WTC11 (cell line): ENCODE data around the gene KIAA1671. TPM values are rescaled to one million over a fixed set of nuclear protein-coding genes. Genes with fewer than 3 reads are reported as not detected.

ENCODE experiments used
- ATAC-seq: fragments of 200-7000 bp; cut with Tn5 transposase; 2 replicates; pipeline ENCODE4 v1.10.0; 2021; ENCODE audit warnings: mild to moderate bottlenecking, moderate library complexity
- CTCF ChIA-PET: fragments of 300-600 bp; sonication (Branson Sonifier 250); formaldehyde crosslinking; loops from one replicate; lab custom pipeline; 2021; ENCODE audit warnings: antibody characterized with exemption; lab: Charles Lee
- POLR2A ChIA-PET: fragments of 350-600 bp; sonication (Branson Sonifier 250); formaldehyde crosslinking; loops from one replicate; lab custom pipeline; 2021; ENCODE audit warnings: antibody characterized with exemption; lab: Charles Lee
- DNase-seq: peaks from one replicate; pipeline ENCODE4 v3.0.0; 2021; ENCODE audit warnings: low spot score
- H3K27ac Mint-ChIP-seq: 2 replicates; pipeline ENCODE4 v1.8.0; 2021; ENCODE audit warnings: mixed read lengths
- H3K27me3 Mint-ChIP-seq: 2 replicates; pipeline ENCODE4 v1.8.0; 2021; ENCODE audit warnings: low read depth, mild to moderate bottlenecking, moderate library complexity, mixed read lengths
- H3K36me3 Mint-ChIP-seq: 2 replicates; pipeline ENCODE4 v1.8.0; 2021; ENCODE audit warnings: mixed read lengths
- H3K4me1 Mint-ChIP-seq: 2 replicates; pipeline ENCODE4 v1.8.0; 2022; ENCODE audit warnings: mixed read lengths
- H3K4me3 Mint-ChIP-seq: 2 replicates; pipeline ENCODE4 v1.8.0; 2021; ENCODE audit warnings: mild to moderate bottlenecking, moderate library complexity, mixed read lengths
- H3K9me3 Mint-ChIP-seq: 2 replicates; pipeline ENCODE4 v1.8.0; 2021; ENCODE audit warnings: mixed read lengths
- FOXP1 ChIP-seq: sonication (generic); formaldehyde crosslinking; IDR thresholded peaks from 2 replicates; pipeline ENCODE4 v1.8.0; 2022; ENCODE audit warnings: missing genetic modification reagents, mild to moderate bottlenecking, moderate library complexity, borderline replicate concordance
- GABPB1 ChIP-seq: sonication (generic); formaldehyde crosslinking; IDR thresholded peaks from 2 replicates; pipeline ENCODE4 v1.8.1; 2023; ENCODE audit warnings: mild to moderate bottlenecking, missing genetic modification reagents
- HMGA2 ChIP-seq: fragments of 250-450 bp; sonication (Bioruptor Pico); IDR thresholded peaks from 2 replicates; pipeline ENCODE4 v1.4.0; 2021; ENCODE audit warnings: mild to moderate bottlenecking, moderate library complexity
- MYBL2 ChIP-seq: sonication (generic); formaldehyde crosslinking; IDR thresholded peaks from 2 replicates; pipeline ENCODE4 v1.8.1; 2023; ENCODE audit warnings: mild to moderate bottlenecking, moderate library complexity, missing genetic modification reagents
- SMAD4 ChIP-seq: sonication (generic); formaldehyde crosslinking; IDR thresholded peaks from 2 replicates; pipeline ENCODE4 v1.8.0; 2022; ENCODE audit warnings: mild to moderate bottlenecking, missing genetic modification reagents
- SOX15 ChIP-seq: fragments of 250-450 bp; sonication (Bioruptor Pico); IDR thresholded peaks from 2 replicates; pipeline ENCODE4 v1.9.0; 2021; ENCODE audit warnings: mild to moderate bottlenecking
- ZBTB21 ChIP-seq: sonication (generic); formaldehyde crosslinking; IDR thresholded peaks from 2 replicates; pipeline ENCODE4 v1.8.1; 2023; ENCODE audit warnings: mild to moderate bottlenecking, missing genetic modification reagents, borderline replicate concordance
- ZNF121 ChIP-seq: sonication (generic); formaldehyde crosslinking; IDR thresholded peaks from 2 replicates; pipeline ENCODE4 v1.8.0; 2023; ENCODE audit warnings: missing genetic modification reagents
- total RNA-seq: library from RNA; stranded (reverse); gene quantifications from 3 replicates; pipeline ENCODE4 v1.2.3, GENCODE V29; 2021
- TF ChIP-seq, protein P1 (sequence below): sonication (generic); formaldehyde crosslinking; IDR thresholded peaks from 2 replicates; pipeline ENCODE4 v1.8.0; 2023; ENCODE audit warnings: missing genetic modification reagents
- TF ChIP-seq, protein P2 (sequence below): sonication (generic); formaldehyde crosslinking; IDR thresholded peaks from 2 replicates; pipeline ENCODE4 v1.8.1; 2023; ENCODE audit warnings: mild to moderate bottlenecking, missing genetic modification reagents, moderate library complexity
- TF ChIP-seq, protein P3 (sequence below): sonication (generic); formaldehyde crosslinking; IDR thresholded peaks from 2 replicates; pipeline ENCODE4 v1.8.0; 2023; ENCODE audit warnings: missing genetic modification reagents, mild to moderate bottlenecking, borderline replicate concordance
- TF ChIP-seq, protein P4 (sequence below): sonication (generic); formaldehyde crosslinking; IDR thresholded peaks from 2 replicates; pipeline ENCODE4 v1.8.1; 2022; ENCODE audit warnings: mild to moderate bottlenecking, missing genetic modification reagents, moderate library complexity, borderline replicate concordance
- TF ChIP-seq, protein P5 (sequence below): sonication (generic); formaldehyde crosslinking; IDR thresholded peaks from 2 replicates; pipeline ENCODE4 v1.8.1; 2022; ENCODE audit warnings: missing genetic modification reagents, borderline replicate concordance
- TF ChIP-seq, protein P6 (sequence below): fragments of 250-450 bp; sonication (Bioruptor Pico); IDR thresholded peaks from 2 replicates; pipeline ENCODE4 v1.9.0; 2021; ENCODE audit warnings: mild to moderate bottlenecking
- TF ChIP-seq, protein P7 (sequence below): sonication (generic); formaldehyde crosslinking; IDR thresholded peaks from 2 replicates; pipeline ENCODE4 v1.8.0; 2022; ENCODE audit warnings: mild to moderate bottlenecking, missing genetic modification reagents

The KIAA1671 gene
- total RNA-seq, 1 experiment from 2014 or later: 26.0 TPM

DNA sequence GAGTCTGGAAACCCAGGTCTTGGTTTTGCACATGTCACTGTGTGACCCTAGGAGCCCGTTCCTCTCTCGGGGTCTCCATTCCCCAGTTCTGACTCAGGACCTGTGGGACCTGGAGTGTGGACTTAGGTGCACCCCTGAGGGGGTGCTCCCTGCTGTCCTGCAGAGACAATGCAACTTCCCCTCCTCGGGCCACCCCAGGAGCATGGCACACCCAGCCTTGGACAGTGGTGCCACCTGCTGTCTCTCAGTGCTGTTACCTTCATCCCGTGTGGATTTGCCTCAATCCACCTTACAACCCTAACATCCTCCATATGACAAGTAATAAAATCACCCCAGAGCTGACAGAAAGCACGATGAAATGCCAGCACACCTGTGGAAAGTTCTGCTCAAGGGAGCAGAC, 219.6 kb downstream of the KIAA1671 start:
- DNase-seq (no peak), ATAC-seq (0 out of 2 replicates have a peak, but pooled peaks have one; percentile 30)
- Mint-ChIP-seq H3K4me1 (peaks cover 7% of the 10 kb centered on the region), H3K4me3 (no peak overlapping the region), H3K36me3 (peaks cover 5% of the 10 kb centered on the region; the same call in 1 of the 2 replicates), H3K9me3 (no peaks in the 10 kb centered on the region), H3K27ac (no peak overlapping the region), H3K27me3 (no peaks in the 10 kb centered on the region)
- ChIA-PET POLR2A (no interaction called here), CTCF (interaction anchor here (1.0 to 1.4 kb wide), 3 partner anchors 61 to 91 kb away, joined by 4 read pairs; no protein-coding TSS in a partner anchor)
- TF ChIP-seq, protein P1, sequence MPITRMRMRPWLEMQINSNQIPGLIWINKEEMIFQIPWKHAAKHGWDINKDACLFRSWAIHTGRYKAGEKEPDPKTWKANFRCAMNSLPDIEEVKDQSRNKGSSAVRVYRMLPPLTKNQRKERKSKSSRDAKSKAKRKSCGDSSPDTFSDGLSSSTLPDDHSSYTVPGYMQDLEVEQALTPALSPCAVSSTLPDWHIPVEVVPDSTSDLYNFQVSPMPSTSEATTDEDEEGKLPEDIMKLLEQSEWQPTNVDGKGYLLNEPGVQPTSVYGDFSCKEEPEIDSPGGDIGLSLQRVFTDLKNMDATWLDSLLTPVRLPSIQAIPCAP (CRISPR knock-in tag): no peak
- TF ChIP-seq, protein P2, sequence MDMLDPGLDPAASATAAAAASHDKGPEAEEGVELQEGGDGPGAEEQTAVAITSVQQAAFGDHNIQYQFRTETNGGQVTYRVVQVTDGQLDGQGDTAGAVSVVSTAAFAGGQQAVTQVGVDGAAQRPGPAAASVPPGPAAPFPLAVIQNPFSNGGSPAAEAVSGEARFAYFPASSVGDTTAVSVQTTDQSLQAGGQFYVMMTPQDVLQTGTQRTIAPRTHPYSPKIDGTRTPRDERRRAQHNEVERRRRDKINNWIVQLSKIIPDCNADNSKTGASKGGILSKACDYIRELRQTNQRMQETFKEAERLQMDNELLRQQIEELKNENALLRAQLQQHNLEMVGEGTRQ (CRISPR knock-in tag): no peak
- TF ChIP-seq, protein P3, sequence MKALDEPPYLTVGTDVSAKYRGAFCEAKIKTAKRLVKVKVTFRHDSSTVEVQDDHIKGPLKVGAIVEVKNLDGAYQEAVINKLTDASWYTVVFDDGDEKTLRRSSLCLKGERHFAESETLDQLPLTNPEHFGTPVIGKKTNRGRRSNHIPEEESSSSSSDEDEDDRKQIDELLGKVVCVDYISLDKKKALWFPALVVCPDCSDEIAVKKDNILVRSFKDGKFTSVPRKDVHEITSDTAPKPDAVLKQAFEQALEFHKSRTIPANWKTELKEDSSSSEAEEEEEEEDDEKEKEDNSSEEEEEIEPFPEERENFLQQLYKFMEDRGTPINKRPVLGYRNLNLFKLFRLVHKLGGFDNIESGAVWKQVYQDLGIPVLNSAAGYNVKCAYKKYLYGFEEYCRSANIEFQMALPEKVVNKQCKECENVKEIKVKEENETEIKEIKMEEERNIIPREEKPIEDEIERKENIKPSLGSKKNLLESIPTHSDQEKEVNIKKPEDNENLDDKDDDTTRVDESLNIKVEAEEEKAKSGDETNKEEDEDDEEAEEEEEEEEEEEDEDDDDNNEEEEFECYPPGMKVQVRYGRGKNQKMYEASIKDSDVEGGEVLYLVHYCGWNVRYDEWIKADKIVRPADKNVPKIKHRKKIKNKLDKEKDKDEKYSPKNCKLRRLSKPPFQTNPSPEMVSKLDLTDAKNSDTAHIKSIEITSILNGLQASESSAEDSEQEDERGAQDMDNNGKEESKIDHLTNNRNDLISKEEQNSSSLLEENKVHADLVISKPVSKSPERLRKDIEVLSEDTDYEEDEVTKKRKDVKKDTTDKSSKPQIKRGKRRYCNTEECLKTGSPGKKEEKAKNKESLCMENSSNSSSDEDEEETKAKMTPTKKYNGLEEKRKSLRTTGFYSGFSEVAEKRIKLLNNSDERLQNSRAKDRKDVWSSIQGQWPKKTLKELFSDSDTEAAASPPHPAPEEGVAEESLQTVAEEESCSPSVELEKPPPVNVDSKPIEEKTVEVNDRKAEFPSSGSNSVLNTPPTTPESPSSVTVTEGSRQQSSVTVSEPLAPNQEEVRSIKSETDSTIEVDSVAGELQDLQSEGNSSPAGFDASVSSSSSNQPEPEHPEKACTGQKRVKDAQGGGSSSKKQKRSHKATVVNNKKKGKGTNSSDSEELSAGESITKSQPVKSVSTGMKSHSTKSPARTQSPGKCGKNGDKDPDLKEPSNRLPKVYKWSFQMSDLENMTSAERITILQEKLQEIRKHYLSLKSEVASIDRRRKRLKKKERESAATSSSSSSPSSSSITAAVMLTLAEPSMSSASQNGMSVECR: no peak
- no peak for TF ChIP-seq FOXP1 (CRISPR knock-in tag)
- no peak for TF ChIP-seq ZBTB21 (CRISPR knock-in tag)
- TF ChIP-seq, protein P4, sequence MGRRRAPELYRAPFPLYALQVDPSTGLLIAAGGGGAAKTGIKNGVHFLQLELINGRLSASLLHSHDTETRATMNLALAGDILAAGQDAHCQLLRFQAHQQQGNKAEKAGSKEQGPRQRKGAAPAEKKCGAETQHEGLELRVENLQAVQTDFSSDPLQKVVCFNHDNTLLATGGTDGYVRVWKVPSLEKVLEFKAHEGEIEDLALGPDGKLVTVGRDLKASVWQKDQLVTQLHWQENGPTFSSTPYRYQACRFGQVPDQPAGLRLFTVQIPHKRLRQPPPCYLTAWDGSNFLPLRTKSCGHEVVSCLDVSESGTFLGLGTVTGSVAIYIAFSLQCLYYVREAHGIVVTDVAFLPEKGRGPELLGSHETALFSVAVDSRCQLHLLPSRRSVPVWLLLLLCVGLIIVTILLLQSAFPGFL (CRISPR knock-in tag): no peak
- TF ChIP-seq HMGA2 (CRISPR knock-in tag): no peak
- TF ChIP-seq GABPB1: no peak
- TF ChIP-seq, protein P5, sequence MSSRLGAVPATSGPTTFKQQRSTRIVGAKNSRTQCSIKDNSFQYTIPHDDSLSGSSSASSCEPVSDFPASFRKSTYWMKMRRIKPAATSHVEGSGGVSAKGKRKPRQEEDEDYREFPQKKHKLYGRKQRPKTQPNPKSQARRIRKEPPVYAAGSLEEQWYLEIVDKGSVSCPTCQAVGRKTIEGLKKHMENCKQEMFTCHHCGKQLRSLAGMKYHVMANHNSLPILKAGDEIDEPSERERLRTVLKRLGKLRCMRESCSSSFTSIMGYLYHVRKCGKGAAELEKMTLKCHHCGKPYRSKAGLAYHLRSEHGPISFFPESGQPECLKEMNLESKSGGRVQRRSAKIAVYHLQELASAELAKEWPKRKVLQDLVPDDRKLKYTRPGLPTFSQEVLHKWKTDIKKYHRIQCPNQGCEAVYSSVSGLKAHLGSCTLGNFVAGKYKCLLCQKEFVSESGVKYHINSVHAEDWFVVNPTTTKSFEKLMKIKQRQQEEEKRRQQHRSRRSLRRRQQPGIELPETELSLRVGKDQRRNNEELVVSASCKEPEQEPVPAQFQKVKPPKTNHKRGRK (CRISPR knock-in tag): no peak

DNA sequence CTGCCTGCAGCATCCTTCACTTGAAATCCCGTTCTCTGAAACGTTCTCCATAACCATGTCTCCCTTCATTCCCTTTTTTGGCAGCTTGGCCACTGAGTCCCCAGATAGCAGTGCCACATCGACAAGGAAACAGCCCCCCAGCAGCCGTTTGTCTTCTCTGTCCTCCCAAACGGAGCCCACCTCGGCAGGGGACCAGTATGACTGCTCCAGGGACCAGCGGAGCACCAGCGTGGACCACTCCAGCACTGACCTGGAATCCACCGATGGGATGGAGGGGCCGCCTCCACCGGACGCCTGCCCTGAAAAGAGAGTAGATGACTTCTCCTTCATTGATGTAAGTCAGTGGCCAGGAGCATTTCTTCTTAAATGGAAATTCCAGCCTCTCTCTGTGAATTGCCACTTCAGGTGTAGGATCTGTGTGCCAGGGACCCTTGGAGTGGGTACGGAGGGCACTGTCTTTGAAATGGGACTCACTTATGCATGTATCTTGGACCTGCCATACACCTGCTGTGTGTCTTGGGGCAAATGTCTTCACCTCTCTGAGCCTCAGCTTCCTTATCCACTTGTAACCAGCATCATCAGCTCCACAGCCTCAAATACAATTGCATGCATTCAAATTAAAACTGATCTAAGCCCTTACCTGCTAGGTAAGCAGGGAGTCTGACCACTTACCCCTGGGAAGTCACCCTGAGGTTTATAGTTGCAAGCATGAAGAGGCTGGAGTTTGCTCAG, 221.8 kb downstream of the KIAA1671 start:
- TF ChIP-seq, protein P6, sequence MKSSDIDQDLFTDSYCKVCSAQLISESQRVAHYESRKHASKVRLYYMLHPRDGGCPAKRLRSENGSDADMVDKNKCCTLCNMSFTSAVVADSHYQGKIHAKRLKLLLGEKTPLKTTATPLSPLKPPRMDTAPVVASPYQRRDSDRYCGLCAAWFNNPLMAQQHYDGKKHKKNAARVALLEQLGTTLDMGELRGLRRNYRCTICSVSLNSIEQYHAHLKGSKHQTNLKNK: no peak
- TF ChIP-seq MYBL2 (CRISPR knock-in tag) (no peak), SMAD4 (no peak), SOX15 (CRISPR knock-in tag) (no peak), ZBTB21 (CRISPR knock-in tag) (no peak), ZNF121 (CRISPR knock-in tag) (no peak)
- TF ChIP-seq, protein P7, sequence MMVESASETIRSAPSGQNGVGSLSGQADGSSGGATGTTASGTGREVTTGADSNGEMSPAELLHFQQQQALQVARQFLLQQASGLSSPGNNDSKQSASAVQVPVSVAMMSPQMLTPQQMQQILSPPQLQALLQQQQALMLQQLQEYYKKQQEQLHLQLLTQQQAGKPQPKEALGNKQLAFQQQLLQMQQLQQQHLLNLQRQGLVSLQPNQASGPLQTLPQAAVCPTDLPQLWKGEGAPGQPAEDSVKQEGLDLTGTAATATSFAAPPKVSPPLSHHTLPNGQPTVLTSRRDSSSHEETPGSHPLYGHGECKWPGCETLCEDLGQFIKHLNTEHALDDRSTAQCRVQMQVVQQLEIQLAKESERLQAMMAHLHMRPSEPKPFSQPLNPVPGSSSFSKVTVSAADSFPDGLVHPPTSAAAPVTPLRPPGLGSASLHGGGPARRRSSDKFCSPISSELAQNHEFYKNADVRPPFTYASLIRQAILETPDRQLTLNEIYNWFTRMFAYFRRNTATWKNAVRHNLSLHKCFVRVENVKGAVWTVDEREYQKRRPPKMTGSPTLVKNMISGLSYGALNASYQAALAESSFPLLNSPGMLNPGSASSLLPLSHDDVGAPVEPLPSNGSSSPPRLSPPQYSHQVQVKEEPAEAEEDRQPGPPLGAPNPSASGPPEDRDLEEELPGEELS: no peak
- TF ChIP-seq, all 79 proteins: peak for 0
- peaks cover 9% of the 10 kb centered on the region for H3K36me3 Mint-ChIP-seq
- peaks cover 7% of the 10 kb centered on the region for H3K4me1 Mint-ChIP-seq
- ChIA-PET POLR2A (no interaction called here), CTCF (interaction anchor here (0.8 to 1.3 kb wide), 2 partner anchors 28 to 63 kb away, joined by 3 read pairs; no protein-coding TSS in a partner anchor)
- no peaks in the 10 kb centered on the region for H3K27me3 Mint-ChIP-seq
- ATAC-seq: no peak
- no peak overlapping the region for H3K27ac Mint-ChIP-seq
- no peak for DNase-seq
- H3K4me3 Mint-ChIP-seq: no peak overlapping the region
- H3K9me3 Mint-ChIP-seq: peaks cover under 1% of the 10 kb centered on the region
